Hematopoietic multipotent progenitor cell (in vitro differentiated cells): ENCODE measurements around the gene OR2C1. TPM values are rescaled to one million over a fixed set of nuclear protein-coding genes. Genes with fewer than 3 reads are reported as not detected.

Experiments used
- DNase-seq, 3 donors: peaks; one replicate each; pipeline ENCODE4 v3.0.0-alpha.2; 2011 to 2015; ENCODE audit warnings: low read depth in 2 of 3, low spot score in 2 of 3
- total RNA-seq: library from RNA; depleted of rRNA; stranded (reverse); fragments of >200 nt; gene quantifications from one replicate; pipeline ENCODE4 v1.2.3, GENCODE V29; 2012

The OR2C1 gene
- total RNA-seq, 1 donor, result 0.27 TPM

DNA sequence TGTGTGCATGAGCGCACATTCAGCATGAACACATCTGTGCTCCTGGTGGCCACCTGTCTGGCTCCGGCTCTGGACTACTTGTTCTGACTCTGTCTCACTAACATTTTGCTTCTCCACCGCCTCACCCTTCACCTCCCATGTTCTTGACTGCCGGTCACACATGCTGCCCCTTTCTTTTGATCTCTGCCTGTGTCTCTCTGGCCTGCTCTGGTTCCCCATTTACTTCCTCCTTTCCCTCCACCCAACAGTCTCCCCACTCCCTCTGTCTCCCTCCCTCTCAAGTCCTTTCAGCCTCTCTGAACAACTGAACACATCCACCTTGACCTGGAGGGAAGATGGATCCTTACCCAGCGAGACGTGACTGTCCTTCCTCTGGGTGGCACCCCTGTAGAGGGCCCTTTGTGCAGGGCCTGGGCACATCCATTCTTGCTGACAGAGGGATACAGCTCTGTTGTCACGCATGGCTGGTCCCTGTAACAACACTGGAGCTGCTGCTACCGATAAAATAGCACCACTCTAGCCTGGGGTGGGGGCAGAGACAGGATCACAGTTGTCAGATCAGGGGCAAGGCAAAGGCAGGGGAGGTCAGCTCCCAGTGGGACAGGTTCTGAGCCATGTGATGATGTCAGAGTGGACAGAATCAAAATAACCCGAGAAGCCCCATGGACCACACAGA, 34.1 kb downstream of the OR2C1 start:
- DNase-seq, result no peak

DNA sequence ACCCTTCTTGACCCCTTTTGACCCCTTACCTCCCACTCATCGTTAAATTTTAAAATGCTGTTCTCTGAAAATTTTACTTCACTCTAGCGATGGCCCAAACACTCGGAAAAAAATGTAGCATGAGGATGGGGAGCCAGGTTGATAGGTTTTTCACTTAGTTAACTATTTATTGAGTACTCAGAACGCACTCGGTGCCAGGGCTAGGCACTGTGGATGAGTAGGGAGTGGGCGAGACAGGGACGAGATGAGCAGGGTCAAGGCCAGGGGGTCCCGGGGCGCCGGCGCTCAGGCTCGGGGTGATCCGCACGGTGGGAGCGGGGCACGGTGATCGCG, 44.7 kb downstream of the OR2C1 start:
- DNase-seq, result no peak

DNA sequence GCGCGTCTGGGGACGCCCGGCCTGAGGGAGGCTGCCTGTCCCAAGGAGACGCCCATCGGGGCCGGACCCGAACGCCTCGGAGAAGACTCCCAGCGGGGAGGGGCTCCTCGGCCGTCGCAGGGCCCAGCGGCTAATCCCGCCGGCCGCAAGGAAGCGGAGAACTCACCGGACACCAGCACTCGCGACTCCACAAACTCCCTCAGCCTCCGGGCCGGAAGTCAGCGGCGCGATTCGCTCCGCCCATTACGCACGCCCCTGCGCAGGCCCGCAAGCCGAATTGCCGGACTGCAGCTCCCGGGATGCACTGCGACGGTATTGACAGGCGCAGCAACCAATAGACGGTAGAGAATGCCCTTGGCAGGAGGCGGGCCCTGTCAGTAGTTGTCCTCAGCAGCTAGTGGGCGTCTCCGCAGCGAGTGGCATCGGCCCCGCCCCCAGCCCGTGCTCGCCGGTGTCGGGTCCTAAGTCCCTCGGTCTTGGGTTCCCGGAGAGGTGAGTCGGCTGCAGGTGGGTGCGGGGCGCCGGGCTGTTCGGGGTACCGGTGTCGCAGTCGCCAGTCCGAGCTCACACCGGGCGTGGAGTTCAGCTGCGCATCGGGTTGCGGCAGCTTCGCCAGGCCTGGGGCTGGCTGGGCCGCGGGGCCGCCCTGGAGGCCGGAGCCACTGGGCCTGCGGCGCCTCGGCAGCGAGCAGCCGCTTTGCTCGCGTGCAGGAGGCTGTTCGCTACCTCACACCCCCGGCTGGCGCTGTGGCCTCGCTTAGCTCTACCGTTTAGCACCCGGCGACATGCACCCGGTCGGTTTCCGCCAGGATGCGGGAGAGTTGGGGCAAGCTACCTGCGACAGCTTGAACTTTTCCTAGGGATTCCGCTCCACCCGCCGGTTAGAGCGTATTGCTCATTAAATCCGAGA, 45.3 kb downstream of the OR2C1 start, which contains the start of the genes ZNF174 and ZSCAN32:
ZNF174 (plus strand) TSS at position 437 of the 910 bp plus-strand sequence. CDS start 790 bp downstream, outside the sequence.
ZSCAN32 (minus strand) TSS at position 226 of the 910 bp plus-strand sequence. CDS start 3,447 bp downstream, outside the sequence.
- DNase-seq, result peak; percentile 85 to 99 (median 98)

DNA sequence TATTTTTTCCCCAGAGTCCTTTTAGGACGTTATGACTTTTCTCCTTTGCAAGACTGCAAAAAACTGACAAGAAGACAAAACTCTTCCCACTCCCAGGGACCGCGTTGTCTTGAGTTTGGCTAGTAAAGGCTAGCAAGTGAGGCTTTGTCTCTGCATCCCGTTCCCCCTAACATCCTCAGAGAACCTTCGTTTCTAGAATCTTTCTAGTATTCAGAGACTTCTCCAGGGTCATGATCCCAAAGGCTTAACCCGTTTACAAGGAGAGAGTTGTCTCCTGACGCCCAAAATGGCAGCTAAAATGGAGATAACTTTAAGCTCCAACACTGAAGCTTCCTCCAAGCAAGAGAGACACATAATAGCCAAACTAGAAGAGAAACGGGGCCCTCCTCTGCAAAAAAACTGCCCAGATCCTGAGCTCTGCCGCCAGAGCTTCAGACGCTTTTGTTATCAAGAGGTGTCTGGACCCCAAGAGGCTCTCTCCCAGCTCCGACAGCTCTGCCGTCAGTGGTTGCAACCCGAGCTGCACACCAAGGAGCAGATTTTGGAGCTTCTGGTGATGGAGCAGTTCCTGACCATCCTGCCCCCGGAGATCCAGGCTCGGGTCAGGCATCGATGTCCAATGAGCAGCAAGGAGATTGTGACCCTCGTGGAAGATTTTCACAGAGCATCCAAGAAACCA, 46.2 kb downstream of the OR2C1 start:
- peak in 1 of 3 donors; percentile 4 for DNase-seq

Other genes with a start within 250 kb of the OR2C1 start
- gene ZNF205, start 243.3 kb upstream of the OR2C1 start, total RNA-seq, result 4.8 TPM
- gene ZNF213, start 220.9 kb upstream of the OR2C1 start, total RNA-seq, result 7.0 TPM
- not detected for gene OR1F1, start 167.7 kb upstream of the OR2C1 start, total RNA-seq
- gene ZNF200, start 120.7 kb upstream of the OR2C1 start, total RNA-seq, result 4.6 TPM
- 0.81 TPM for gene MEFV, start 99.3 kb upstream of the OR2C1 start, total RNA-seq
- 49.8 TPM for gene ZNF263, start 72.4 kb upstream of the OR2C1 start, total RNA-seq
- 5.7 TPM for gene TIGD7, start 50.5 kb upstream of the OR2C1 start, total RNA-seq
- gene ZNF75A, start 50.4 kb upstream of the OR2C1 start, total RNA-seq, result 21.0 TPM
- gene ZSCAN32, start 45.1 kb downstream of the OR2C1 start, total RNA-seq, result 11.0 TPM
- 8.6 TPM for gene ZNF174, start 45.3 kb downstream of the OR2C1 start, total RNA-seq
- gene ZNF597, start 87.6 kb downstream of the OR2C1 start, total RNA-seq, result 1.6 TPM
- 23.7 TPM for gene NAA60, start 87.8 kb downstream of the OR2C1 start, total RNA-seq
- not detected for gene C16orf90, start 139.6 kb downstream of the OR2C1 start, total RNA-seq
- 5.9 TPM for gene CLUAP1, start 145.1 kb downstream of the OR2C1 start, total RNA-seq
- 58.7 TPM for gene NLRC3, start 221.5 kb downstream of the OR2C1 start, total RNA-seq